Right lobe of liver (tissue), 6 donors: Measurements from ENCODE around the gene BRD3. TPM values are rescaled to one million over a fixed set of nuclear protein-coding genes. Genes with fewer than 3 reads are reported as not detected.

Experiments used
- ATAC-seq, 4 donors: fragments of 200-7000 bp; cut with Tn5 transposase; one replicate each; pipeline ENCODE4 v1.9.1; 2020; ENCODE audit warnings: mild to moderate bottlenecking in 4 of 4, moderate library complexity in 4 of 4
- DNase-seq, 3 donors: peaks; one replicate each; pipeline ENCODE4 v3.0.0-alpha.2; 2020
- H3K27ac ChIP-seq, 3 donors: fragments of 200-600 bp; one replicate each; pipeline ENCODE4 v1.8.0; 2022
- H3K27me3 ChIP-seq, 2 donors: fragments of 200-600 bp; one replicate each; pipeline ENCODE4 v1.8.0; 2022
- H3K36me3 ChIP-seq, 4 donors: fragments of 200-600 bp; sonication (generic) in 1 of 4; one replicate each; pipeline versions ENCODE4 v1.5.1 to v1.8.0; 2017 to 2022; ENCODE audit warnings: control low read depth in 1 of 4
- H3K4me1 ChIP-seq, 4 donors: fragments of 200-600 bp; sonication (generic) in 1 of 4; one replicate each; pipeline versions ENCODE4 v1.5.1 to v1.8.0; 2017 to 2022; ENCODE audit warnings: control low read depth in 1 of 4
- H3K4me3 ChIP-seq, 3 donors: fragments of 200-600 bp; one replicate each; pipeline ENCODE4 v1.8.0; 2022
- H3K9me3 ChIP-seq, 4 donors: fragments of 200-600 bp; sonication (generic) in 1 of 4; one replicate each; pipeline versions ENCODE4 v1.5.1 to v1.8.0; 2017 to 2022; ENCODE audit warnings: control low read depth in 1 of 4
- POLR2A ChIP-seq: fragments of 450-650 bp; IDR thresholded peaks from one replicate; pipeline ENCODE4 v1.6.1; 2017; ENCODE audit warnings: antibody characterized with exemption, mild to moderate bottlenecking
- WGBS: methylation state at CpG from one replicate; pipeline ENCODE4 v1.1.6; 2018; ENCODE audit warnings: low coverage, low lambda C conversion rate; ENCODE audit not compliant: insufficient coverage; ENCODE audit errors: missing lambda C conversion rate; 5-methylcytosine and 5-hydroxymethylcytosine counted together
- intact Hi-C, 2 donors: fragments of 100-400 bp; cut with DNase I; formaldehyde crosslinking; loops; one replicate each; pipeline versions ENCODE4 v1.11.2 to v1.14.1; 2022
- total RNA-seq, 6 experiments: library from RNA; depleted of rRNA in 2 of 6; stranded (reverse); fragments of >200 nt in 2 of 6; fragmentation: NEBNext Ultra II Directional in 3 of 6; extraction: Animal tissue kit (Norgen Biotek cat#: 25700) in 3 of 6; gene quantifications; one replicate each; pipeline versions ENCODE4 v1.1.0 to v1.2.4, GENCODE V29; 2016 to 2023
- TF ChIP-seq, protein P1 (sequence below), 4 donors: fragments of 200-600 bp in 3 of 4; fragments of 450-650 bp in 1 of 4; IDR thresholded peaks; one replicate each; pipeline versions ENCODE4 v1.5.1 to v1.8.0; 2016 to 2022; ENCODE audit warnings: antibody characterized with exemption in 4 of 4, mild to moderate bottlenecking in 2 of 4
- donor health status: DM: no; HTN: yes; CAD: no.
- donor health status: DM: no; HTN: no; CAD: no.
- donor health status: DM: no; HTN: no; CAD: no.
- donor health status: DM: no; HTN: yes; CAD: no.
- donor health status: DM: no; HTN: yes; CAD: no.

BRD3 gene
- total RNA-seq, 6 experiments from 2014 or later: 10.7 to 25.4 (median 21.1) TPM

GRCh38 chr9:134066913-134067851, 644 bp downstream of the BRD3 start:
- intact Hi-C loops: no loop called here
- peak overlapping the region; percentile 36 to 58 (median 47) for H3K27ac ChIP-seq

GRCh38 chr9:134066526-134066912, 1.3 kb downstream of the BRD3 start:
- DNase-seq (no peak), ATAC-seq (no peak)
- Histone ChIP-seq H3K4me3 (peak overlapping the region; percentile 58 to 95 (median 62)), H3K27ac (peak overlapping the region; percentile 36 to 58 (median 47)), H3K4me1 (peaks cover 0 to 18% (median 0%) of the 10 kb centered on the region in 4 donors), H3K27me3 (no peaks in the 10 kb centered on the region), H3K9me3 (no peaks in the 10 kb centered on the region), H3K36me3 (no peaks in the 10 kb centered on the region)
- no peak for TF ChIP-seq POLR2A
- TF ChIP-seq, protein P1, sequence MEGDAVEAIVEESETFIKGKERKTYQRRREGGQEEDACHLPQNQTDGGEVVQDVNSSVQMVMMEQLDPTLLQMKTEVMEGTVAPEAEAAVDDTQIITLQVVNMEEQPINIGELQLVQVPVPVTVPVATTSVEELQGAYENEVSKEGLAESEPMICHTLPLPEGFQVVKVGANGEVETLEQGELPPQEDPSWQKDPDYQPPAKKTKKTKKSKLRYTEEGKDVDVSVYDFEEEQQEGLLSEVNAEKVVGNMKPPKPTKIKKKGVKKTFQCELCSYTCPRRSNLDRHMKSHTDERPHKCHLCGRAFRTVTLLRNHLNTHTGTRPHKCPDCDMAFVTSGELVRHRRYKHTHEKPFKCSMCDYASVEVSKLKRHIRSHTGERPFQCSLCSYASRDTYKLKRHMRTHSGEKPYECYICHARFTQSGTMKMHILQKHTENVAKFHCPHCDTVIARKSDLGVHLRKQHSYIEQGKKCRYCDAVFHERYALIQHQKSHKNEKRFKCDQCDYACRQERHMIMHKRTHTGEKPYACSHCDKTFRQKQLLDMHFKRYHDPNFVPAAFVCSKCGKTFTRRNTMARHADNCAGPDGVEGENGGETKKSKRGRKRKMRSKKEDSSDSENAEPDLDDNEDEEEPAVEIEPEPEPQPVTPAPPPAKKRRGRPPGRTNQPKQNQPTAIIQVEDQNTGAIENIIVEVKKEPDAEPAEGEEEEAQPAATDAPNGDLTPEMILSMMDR (IDR thresholded peaks at IDR 0.05): no peak
- intact Hi-C loops: no loop called here
- WGBS: 0% methylated on average over 9 of the region's 9 CpGs

More at GRCh38 chr9:134066913-134067851, 644 bp downstream of the BRD3 start:
- DNase-seq (peak in 2 of 3 donors; percentile 49 to 61), ATAC-seq (no peak)
- Histone ChIP-seq H3K4me1 (peaks cover 0 to 18% (median 0%) of the 10 kb centered on the region in 4 donors), H3K9me3 (no peaks in the 10 kb centered on the region), H3K36me3 (no peaks in the 10 kb centered on the region), H3K27me3 (no peaks in the 10 kb centered on the region), H3K4me3 (peak overlapping the region; percentile 58 to 95 (median 62))
- 3% methylated on average over 10 of the region's 126 CpGs for WGBS
- no peak for TF ChIP-seq POLR2A
- TF ChIP-seq, protein P1 (IDR thresholded peaks at IDR 0.05): no peak

DNA sequence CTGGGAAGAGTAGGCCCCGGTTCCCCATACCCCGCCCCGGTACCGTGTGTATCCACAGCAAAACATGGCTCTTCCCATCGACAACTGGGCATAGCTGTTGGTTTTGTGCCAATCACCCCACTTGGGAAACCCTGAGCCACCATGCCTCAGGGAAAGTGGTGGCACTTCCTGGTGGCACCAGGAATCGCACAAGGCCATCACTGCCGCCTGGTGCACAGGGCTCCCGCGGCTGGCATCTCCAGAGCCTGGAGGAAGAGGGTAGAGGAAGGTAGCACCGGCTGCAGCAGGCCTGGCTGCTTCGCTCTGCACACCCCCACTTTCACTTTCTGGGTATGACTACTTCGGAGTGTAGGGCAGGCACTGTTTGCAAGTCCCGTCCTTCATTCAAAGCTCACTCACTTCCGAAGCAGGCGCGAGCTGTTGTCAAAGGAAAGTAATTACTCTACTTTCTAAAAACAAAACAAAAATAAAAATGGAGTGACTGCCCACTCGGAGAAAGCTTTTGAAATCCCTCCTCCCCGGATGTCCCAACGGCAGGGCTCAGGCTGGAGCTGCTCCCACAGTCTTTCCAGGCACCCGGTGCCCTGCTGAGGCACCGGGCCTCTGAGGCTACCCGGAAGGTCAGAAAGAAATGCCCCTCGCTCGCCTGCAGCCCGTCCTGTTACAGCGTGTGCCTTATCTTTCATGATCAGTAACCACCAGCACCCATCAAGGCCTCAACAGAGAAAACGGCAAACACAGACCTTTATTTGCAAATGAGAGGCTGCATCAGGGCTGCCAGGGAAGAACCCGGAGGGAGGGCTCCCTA, 2.0 kb downstream of the BRD3 start:
- intact Hi-C loops: no loop called here
- H3K4me3 ChIP-seq: peak overlapping the region; percentile 58 to 95 (median 62)
- TF ChIP-seq POLR2A: peak; percentile 32
- TF ChIP-seq, protein P1 (IDR thresholded peaks at IDR 0.05): no peak
- no peaks in the 10 kb centered on the region for H3K36me3 ChIP-seq
- under 1% methylated on average over 20 of the region's 28 CpGs for WGBS
- peak; percentile 56 to 66 (median 59) for DNase-seq
- peak; percentile 20 to 49 (median 39) for ATAC-seq
- H3K27me3 ChIP-seq: no peaks in the 10 kb centered on the region
- H3K9me3 ChIP-seq: no peaks in the 10 kb centered on the region
- peaks cover 0 to 18% (median 0%) of the 10 kb centered on the region in 4 donors for H3K4me1 ChIP-seq
- H3K27ac ChIP-seq: peak overlapping the region; percentile 36 to 58 (median 47)

GRCh38 chr9:134064711-134065110, 3.1 kb downstream of the BRD3 start:
- 80% methylated on average over 1 of the region's 7 CpGs for WGBS
- DNase-seq (no peak), ATAC-seq (no peak)
- H3K4me1 ChIP-seq: peaks cover 0 to 18% (median 0%) of the 10 kb centered on the region in 4 donors
- no peaks in the 10 kb centered on the region for H3K27me3 ChIP-seq
- H3K9me3 ChIP-seq: no peaks in the 10 kb centered on the region
- no peak overlapping the region for H3K27ac ChIP-seq
- TF ChIP-seq, protein P1 (IDR thresholded peaks at IDR 0.05): no peak
- no peak for TF ChIP-seq POLR2A
- no peaks in the 10 kb centered on the region for H3K36me3 ChIP-seq
- intact Hi-C loops: no loop called here
- H3K4me3 ChIP-seq: no peak overlapping the region
